GM18907 (cell line): Measurements from ENCODE around the gene INSR.
"Not testable (repeated sequence)": the region's sequence is repeated elsewhere in the genome, so short reads cannot be mapped to it uniquely, and the experiment has no call there.

ENCODE experiments used
- ATAC-seq: cut with Tn5 transposase; IDR thresholded peaks from one replicate; pipeline ENCODE4 v1.9.1; 2021; ENCODE audit warnings: mild to moderate bottlenecking, moderate library complexity; ENCODE audit not compliant: unreplicated experiment

The INSR gene

DNA sequence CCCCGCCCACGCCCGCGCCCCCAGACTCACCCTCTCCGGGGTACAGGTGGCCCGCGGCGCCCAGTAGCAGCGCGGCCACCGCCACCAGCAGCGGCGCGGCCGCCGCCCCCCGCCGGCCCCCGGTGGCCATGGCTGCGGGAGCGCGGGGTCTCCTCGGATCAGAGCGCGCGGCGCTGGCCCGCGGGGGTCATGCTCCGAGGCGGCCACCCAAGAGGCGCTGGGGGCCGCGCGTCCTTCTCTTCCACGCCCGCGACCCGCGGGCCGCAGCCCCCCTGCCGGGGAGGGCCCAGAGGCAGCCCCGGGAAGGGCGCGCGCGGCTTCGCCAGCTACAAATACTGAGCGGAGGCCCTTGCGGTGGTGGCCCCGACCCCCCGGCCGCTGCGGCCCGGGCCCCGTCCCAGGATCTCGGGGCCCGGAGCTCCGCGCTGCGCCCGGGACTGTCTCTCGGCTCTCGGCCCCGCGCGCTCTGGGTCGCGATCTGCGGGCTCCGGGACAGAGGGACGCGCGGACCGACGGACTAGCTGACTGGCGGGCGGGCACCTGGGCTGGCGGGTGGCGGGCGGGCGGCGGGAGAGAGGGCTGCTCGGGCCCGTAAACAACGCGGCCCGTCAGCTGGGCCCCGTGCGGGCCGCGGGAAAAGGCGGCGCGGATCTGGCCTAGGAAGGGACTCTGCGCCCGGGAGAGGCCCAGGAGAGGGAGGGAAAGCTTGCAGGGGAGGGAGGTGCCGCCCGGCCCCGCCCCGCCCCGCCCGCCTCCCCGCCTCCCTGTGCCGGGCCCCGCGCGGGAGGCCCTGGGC, at the start of gene INSR:
TSS of gene INSR (minus strand) at position 653 of the 796 bp plus-strand sequence. CDS start at position 130, 523 bp downstream.
- ATAC-seq, result peak; percentile 72

DNA sequence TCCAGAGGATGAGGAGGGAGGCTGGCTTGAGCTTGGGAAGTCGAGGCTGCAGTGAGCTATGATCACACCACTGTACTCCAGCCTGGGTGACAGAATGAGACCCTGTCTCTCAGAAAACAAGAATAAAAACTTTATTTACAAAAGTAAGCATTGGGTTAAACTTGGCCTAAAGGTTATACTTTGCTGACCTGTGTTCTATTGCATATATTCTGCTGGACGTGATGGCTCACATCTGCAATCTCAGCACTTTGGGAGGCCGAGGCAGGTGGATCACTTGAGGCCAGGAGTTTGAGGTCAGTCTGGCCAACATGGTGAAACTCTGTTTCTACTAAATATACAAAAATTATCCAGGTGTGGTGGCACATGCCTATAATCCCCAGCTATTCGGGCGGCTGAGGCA, 47.9 kb upstream of the INSR start:
- ATAC-seq, result no peak

DNA sequence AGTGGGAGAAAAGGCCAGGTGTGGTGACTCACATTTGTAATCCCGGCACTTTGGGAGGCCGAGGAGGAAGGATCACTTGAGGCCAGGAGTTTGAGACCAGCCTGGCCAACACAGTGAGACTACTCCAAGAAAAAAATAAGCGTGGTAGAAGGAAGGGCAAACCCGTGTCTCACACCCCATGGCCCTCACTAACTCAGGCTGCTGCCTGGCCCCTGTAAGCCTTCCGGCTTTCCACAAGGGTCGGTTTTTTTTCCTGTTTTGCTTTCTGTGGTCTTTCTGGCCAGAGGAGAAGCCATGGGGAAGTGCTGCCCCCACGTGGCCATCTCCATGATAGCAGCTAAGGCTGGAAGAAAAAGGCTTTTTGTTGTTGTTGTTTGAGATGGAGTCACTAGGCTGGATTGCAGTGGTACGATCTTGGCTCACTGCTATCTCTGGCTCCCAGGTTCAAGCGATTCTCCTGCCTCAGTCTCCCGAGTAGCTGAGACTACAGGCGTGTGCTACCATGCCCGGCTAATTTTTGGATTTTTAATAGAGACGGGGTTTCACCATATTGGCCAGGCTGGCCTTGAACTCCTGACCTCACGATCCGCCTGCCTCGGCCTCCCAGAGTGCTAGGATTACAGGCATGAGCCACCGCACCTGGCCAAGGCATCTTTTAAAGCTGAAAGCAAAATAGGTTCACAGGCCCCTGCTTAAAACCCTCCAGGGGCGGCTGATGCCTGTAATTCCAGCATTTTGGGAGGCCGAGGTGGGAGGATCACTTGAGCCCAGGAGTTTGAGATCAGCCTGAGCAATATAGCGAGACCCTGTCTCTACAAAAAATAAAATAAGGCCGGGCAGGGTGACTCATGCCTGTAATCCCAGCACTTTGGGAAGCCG, 47.0 kb upstream of the INSR start:
- ATAC-seq, result no peak

DNA sequence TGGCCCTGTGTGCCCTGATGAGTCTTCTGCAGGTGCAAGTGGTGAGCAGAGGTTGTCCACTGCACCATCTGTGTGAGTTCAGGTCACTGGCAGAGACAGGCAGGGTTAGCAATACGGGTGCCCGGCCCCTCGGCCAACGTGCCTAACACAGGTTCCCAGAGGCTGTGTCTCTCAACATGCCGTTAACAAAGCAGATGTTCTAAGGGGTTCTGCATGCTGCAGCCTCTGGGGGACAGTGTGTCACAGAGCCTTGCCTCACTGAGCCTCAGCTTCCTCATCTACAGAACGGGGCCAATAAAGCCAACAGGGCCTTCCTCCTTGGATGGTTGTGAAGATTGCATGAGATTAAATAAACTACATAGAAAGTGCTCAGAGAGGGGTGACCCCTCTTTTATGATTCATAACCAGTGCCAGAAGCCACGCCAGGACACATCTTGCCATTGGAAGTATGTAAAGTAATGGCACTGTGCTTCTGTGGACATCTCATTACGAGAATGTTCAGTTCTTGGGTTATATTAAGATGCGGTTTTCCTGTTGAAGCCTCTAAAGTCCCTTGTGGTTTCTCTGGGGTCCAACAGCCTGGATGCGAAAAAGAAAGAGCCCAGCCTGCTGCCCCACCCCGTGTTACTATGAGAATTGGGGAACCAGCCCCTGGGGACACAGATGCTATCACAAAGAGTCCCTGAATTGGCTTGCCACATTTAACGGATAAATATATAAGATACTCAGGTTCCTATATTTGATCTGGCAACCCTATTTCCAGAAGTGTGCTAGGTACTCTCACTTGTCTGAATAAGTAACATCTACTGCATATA, 43.4 kb upstream of the INSR start:
- ATAC-seq, result peak; percentile 78

DNA sequence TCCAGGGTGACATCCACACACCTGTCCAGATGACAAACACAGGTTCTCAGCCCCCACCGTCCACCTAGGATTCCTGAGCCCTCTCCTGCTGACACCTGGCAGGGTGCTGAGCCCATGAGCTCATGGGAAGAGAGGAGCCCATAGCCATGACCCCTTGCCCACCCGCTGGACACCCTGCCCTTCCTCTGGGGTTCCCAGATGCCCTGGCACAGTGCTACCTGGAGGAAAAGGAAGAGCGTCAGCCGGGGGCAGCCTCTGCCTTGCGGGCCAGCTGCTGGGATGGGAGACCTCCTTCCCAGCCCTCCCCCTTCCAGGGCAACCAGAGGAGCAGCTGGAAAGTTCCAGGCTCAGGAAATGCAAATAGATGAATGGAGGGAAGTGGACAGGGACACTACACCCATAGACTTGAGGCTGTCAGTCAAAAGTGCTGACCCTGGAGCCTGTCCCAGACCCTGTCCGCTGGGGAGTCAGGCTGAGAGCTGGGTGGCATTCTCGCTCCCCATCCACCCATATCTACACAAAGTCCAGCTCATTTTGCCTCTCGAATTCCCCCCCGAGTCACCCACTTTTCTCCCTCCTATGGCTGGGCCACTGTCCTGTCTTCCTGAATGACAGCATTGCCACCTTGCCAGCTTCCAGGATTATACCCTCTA, 42.2 kb upstream of the INSR start:
- ATAC-seq, result no peak

DNA sequence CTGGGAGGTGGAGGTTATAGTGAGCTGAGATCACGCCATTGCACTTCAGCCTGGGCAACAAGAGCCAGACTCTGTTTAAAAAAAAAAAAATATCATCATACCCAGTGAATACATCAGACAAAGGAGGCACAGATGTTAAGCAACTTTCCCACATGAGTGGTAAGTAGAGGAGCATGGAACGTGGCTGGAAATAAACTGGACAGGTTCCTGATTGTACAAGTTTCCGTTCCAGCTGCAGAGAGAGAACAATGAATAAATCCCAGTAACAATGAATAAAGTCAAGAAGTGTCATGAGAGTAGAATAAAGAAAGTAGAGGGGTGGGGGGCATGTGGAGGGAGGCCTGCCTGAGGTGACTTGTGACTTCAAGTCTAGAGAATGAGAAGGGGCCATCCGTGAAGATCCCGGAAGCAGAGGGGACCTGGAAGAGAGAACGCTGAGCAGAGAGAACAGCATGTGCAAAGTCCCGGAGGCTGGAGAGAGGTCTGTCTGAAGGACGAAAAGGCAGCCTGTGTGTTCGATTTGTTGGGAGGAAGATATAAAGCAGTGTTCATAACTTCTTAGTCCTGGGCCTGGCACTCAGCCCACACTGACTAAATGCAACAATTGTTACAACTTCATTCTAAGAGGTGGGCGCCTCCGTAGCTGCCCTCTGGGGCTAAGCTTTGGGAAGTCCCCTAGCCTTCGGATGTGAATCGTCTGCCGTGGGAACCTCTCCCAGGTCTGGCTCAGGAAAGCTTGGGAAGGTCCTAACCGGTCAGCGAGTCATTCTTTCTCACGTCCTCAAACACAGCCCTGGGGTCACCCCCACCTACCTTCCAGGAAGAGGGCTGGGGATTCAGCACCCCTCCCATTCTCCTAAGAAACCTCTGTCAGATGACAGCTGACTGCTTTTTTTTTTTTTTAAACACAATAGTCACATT, 39.2 kb upstream of the INSR start:
- ATAC-seq, result no peak

DNA sequence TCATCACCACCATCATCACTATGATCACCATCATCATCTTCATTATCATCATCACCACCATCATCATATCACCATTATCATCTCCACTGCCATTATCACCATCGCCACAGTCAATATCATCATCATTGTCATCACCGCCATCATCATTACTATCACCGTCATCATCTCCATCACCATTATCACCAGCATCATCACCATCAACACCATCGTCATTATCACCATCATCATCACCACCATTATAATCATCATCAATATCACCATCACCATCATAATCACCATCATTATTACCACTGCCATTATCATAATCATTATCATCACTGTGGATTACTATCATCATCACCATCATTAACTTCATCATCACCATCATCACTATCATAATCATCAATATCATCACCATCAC, 37.2 kb upstream of the INSR start:
- ATAC-seq, result no peak

DNA sequence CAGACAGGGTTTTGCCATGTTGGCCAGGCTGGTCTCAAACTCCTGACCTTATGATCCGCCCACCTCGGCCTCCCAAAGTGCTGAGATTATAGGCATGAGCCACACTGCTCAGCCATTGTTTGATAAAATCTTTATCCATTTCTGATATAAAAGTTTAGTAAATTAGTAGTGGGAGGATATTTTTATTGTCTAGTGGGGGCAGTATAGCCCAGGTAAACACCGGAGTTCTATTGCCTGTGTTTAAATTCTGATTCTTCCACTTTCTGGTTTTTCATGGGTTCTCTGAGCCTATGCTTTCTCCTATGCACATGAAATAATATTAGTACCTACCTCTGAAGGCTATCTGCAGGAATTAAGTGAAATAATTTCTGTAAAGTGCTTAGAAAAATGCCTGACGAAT, 34.4 kb upstream of the INSR start:
- no peak for ATAC-seq

DNA sequence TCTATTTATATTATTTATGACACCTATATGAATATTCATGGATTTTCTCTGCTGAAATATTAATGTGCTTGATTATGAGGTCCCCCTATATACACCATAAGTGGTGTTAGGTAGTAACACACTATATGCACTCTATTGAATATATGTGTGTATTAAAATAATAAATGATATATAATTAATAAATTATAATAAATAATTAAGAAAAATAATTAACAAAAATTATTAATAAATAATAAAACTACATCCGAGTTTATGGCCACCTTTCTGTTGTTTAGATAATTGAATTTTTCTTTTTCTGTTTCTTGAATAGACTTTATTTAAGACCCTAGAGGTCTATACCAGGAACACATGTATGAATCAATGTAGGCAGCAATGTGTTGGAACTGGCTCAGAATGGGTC, 33.6 kb upstream of the INSR start:
- ATAC-seq, result no peak

DNA sequence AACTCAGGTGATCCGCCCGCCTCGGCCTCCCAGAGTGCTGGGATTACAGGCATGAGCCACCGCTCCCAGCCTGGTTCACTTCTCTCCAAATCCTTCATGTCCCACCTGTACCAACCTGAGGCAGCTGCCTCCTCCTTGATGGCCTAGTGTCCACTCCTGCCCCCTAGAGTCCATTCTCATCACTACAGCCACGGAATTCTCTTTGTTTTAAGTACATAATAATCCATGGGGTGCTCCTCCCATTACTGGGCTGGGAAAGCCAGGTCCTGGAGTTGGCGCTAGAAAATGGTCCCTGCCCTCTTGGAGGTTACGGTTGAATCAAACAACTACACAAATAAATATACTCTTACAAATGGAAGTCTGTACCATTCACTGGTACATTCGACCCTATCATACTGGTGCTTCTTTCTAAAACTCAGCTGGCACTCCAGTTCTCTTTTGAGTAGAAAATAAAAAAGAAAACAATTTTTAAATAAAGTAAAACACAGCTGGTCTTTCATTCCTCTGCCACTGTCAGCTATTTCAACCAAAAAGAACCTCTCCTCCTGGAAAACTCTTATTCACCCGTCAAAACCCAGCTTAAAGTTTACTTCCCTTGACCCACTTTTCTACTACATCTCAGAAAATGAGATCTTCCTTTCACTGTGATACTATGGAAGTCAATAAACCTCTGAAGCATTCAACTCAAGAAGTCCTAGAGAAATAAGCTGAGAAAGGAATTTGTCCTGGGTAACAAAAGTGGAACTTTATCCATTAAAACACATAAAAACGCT, 32.1 kb upstream of the INSR start:
- ATAC-seq, result no peak

DNA sequence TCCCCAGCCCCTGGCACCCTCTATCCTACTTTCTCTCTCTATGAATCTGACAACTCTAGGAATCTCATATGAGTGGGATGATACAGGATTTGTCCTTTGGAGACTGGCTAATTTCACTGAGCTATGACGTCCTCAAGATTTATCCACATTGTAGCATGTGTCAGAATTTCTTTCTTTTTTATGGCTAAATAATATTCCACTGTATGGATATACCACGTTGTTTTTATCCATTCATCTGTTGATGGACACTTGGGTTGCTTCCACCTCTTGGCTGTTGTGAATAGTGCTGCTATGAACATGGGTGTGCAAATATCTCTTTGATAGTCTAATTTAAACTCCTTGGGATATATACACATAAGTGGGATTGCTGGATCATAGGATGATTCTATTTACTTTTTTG, 24.0 kb upstream of the INSR start:
- ATAC-seq, result no peak

DNA sequence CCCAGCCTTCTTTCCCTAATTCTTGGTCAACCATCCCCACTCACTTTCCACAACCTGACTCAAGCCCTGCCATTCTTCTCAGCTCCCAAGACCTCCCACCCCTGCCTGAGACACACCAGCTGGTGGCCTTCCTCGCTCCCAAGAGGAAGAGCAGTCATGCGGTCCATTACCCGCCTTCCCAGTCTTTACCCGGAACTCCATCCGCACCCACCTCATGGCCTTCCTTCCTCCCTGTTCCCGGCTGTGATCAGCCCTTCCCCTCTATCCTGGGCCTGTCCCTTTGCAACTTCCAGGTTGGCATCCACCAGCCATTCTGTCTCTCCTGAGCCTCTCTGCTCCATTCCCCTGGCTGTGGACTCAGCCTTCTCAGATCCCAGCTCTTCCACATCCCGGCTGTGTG, 18.6 kb upstream of the INSR start:
- no peak for ATAC-seq

DNA sequence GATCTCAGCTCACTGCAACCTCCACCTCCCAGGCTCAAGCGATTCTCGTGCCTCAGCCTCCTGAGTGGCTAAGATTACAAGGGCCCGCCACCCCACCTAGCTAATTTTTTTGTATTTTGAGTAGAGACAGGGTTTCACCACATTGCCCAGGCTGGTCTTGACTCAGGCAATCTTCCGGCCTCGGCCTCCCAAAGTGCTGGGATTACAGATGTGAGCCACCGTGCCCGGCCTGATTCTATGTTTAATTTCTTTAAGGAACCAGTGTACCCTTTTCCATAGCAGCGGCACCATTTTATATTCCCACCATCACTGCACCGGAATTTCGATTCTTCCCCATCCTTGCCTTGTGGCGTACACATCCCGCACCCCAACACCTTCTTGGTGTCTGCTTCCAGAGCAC, 17.7 kb upstream of the INSR start:
- no peak for ATAC-seq

DNA sequence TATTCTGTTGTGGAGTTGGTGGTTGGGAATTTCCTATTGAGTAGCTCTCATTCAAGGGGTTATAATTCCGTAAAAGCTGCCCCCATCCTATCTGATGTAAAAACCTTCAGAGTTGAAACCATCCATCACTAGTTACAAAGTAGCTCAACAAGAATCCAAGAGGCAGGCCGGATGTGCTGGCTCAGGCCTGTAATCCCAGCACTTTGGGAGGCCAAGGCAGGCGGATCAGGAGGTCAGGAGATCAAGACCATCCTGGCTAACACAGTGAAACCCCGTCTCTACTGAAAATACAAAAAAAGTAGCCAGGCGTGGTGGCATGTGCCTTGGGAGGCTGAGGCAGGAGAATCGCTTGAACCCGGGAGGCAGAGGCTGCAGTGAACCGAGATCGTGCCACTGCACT, 14.1 kb upstream of the INSR start:
- ATAC-seq, result not testable (repeated sequence)

DNA sequence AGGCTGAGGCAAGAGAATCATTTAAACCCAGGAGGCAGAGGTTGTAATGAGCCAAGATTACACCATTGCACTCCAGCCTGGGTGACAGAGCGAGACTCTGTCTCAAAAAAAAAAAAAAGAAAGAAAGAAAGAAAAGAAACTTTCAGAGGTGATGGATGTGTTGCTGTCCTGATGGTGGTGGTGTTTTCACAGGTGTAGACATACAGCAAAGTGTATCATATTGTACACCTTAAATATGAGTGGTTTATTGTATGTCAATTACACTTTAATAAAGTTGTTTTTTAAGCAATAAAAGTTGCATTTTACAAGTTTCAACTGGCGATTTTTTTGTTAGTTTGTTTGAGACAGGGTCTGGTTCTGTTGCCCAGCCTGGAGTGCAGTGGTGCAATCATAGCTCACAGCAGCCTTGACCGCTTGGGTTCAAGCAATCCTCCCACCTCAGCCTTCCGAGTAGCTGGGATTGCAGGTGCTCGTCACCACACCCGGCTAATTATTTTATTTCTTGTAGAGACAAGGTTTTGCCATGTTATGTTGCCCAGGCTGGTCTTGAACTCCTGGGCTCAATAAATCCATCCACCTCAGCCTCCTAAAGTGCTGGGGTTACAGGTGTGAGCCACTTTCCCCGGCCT, 13.5 kb upstream of the INSR start:
- no peak for ATAC-seq

DNA sequence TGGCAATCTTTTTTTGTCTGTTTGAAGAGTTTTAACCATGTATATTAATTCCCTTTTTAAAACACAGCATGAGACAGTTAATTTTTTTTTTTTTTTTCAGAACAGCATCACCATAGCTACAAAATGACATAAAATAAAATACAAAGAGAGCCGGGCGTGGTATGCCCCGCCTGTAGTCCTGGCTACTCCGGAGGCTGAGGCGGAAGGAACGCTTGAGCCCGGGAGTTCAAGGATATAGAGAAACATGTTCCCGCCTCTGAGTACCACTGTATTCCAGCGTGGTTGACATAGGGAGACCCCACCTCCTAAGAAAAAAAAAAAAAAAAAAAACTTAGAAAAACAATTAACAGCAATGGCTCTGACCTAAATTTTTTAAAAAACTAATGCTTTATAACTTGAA, 10.0 kb upstream of the INSR start:
- no peak for ATAC-seq

DNA sequence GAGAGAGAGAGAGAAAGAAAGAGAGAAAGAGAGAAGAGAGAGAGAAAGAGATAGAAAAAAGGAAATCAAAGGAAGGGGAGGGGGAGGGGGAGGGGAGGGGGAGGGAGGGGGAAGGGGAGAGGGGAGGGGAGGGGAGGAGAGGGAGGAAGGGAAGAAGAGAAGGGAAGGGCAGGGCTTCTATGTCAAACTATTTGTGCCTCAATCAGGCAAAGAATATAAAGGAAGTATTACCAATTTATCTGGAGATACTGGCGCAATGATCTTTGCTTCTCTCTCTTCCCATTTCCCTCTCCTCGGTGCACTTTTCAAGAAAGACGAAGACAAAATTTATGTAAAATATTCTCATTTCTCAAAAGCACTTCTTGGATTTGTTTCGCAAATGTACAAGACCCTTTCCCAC, 9.3 kb upstream of the INSR start:
- ATAC-seq, result no peak

DNA sequence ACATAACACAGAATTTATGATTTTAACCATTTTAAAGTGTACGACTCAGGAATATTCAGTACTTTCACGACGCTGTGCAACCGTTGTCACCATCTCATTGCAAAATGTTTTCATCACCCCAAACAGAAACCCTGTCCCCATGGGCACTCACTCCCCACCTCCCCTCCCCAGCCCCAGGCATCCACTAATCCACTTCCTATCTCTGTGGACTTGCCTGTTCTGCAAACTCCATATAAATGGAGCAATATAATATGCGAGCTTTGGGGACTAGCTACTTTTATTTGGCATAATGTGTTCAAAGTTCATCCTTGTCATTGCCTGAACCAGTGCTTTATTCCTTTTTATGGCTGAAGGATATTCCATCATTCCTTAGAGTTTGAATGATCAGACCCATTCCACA, 7.3 kb upstream of the INSR start:
- no peak for ATAC-seq

DNA sequence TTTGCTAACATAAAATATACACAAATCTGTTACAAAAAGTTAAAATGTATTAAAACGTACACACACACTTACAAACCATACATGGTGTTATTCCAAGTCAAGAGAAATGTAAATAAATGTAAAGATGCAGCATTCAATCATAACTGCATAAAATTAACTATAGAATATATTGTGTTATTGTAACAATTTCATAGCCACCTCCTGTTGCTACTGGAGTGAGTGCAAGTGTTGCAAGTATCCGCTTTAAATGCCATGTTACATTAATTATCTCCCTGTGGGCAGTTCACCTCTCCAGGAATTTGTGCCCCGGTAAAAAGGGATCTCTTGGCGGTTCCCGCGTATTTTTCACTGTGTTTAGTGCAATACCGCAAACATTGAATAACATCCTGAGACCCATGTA, 3.5 kb upstream of the INSR start:
- no peak for ATAC-seq
